Smooth muscle cell (in vitro differentiated cells): ENCODE measurements around the gene PRKAA2. TPM values are rescaled to one million over a fixed set of nuclear protein-coding genes. Genes with fewer than 3 reads are reported as not detected.

Experiments used
- DNase-seq: peaks from one replicate; lab custom pipeline; 2025; ENCODE audit not compliant: unreplicated experiment; lab: John Stamatoyannopoulos, UW
- H2AFZ ChIP-seq: fragments of 200-600 bp; sonication (generic); 2 replicates; pipeline ENCODE4 v1.6.0; 2016; ENCODE audit warnings: antibody characterized with exemption, low read depth, mild to moderate bottlenecking
- H3F3A ChIP-seq: fragments of 200-600 bp; sonication (generic); 2 replicates; pipeline ENCODE4 v1.6.0; 2017; ENCODE audit warnings: antibody characterized with exemption, low read depth
- H3K27ac ChIP-seq: fragments of 200-600 bp; sonication (generic); 2 replicates; pipeline ENCODE4 v1.5.1; 2016; ENCODE audit warnings: low read depth, mild to moderate bottlenecking
- H3K27me3 ChIP-seq: fragments of 200-600 bp; sonication (generic); 2 replicates; pipeline ENCODE4 v1.6.1; 2016; ENCODE audit warnings: low read depth, mild to moderate bottlenecking
- H3K36me3 ChIP-seq: fragments of 200-600 bp; sonication (generic); 2 replicates; pipeline ENCODE4 v1.5.1; 2016; ENCODE audit warnings: low read depth
- H3K4me1 ChIP-seq: fragments of 200-600 bp; sonication (generic); 2 replicates; pipeline ENCODE4 v1.5.1; 2016; ENCODE audit warnings: low read depth
- H3K4me2 ChIP-seq: fragments of 200-600 bp; sonication (generic); 2 replicates; pipeline ENCODE4 v1.6.0; 2016; ENCODE audit warnings: mild to moderate bottlenecking
- H3K4me3 ChIP-seq: fragments of 200-600 bp; sonication (generic); 2 replicates; pipeline ENCODE4 v1.5.1; 2016; ENCODE audit warnings: mild to moderate bottlenecking
- H3K79me2 ChIP-seq: fragments of 200-600 bp; sonication (generic); 2 replicates; pipeline ENCODE4 v1.6.0; 2016; ENCODE audit warnings: low read depth, mild to moderate bottlenecking
- H3K9ac ChIP-seq: fragments of 200-600 bp; sonication (generic); 2 replicates; pipeline ENCODE4 v1.6.0; 2016; ENCODE audit warnings: low read depth
- H3K9me3 ChIP-seq: fragments of 200-600 bp; sonication (generic); replicated peaks from 2 replicates; pipeline ENCODE4 v1.5.1; 2016; ENCODE audit warnings: low read depth
- H4K20me1 ChIP-seq: fragments of 200-600 bp; sonication (generic); 2 replicates; pipeline ENCODE4 v1.6.0; 2016; ENCODE audit warnings: low read depth
- whole genome bisulfite sequencing: methylation state at CpG from one replicate; pipeline ENCODE4 v1.1.7; 2016; ENCODE audit warnings: low lambda C conversion rate; 5-methylcytosine and 5-hydroxymethylcytosine counted together
- polyA plus RNA-seq: library from polyadenylated mRNA; unstranded; fragments of >200 nt; fragmentation: Nextera tagmentation; extraction: Ambion mirVana; gene quantifications from 2 replicates; pipeline ENCODE4 v1.2.1, GENCODE V29; 2016
- total RNA-seq: library from RNA; depleted of rRNA; stranded (reverse); fragments of >200 nt; gene quantifications from 2 replicates; pipeline ENCODE4 v1.2.3, GENCODE V29; 2014
- TF ChIP-seq, protein P1 (sequence below): fragments of 200-600 bp; sonication (generic); IDR thresholded peaks from 2 replicates; pipeline ENCODE4 v1.5.1; 2017; ENCODE audit warnings: borderline replicate concordance, mild to moderate bottlenecking, antibody characterized with exemption; ENCODE audit not compliant: insufficient read depth, poor library complexity, severe bottlenecking

The PRKAA2 gene
- total and polyA plus RNA-seq, 2 experiments from 2014 or later: 0.17 to 1.3 TPM

DNA sequence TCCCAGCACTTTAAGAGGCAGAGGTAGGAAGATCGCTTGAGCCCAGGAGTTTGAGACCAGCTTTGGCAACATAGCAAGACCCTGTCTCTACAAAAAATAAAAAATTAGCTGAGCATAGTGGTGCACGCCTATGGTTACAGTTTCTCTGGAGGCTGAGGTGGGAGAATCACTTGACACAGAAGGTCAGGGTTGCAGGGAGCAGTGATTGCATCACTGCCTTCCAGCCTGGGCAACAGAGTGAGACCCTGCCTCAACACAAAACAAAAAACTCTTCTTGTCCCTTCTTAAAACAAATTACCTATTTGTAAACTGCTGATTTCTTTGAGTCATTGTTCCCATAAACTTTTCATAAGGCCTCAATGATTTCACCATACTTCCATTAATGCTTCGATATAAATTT is 18.7 kb downstream of the PRKAA2 start:
- WGBS: 96% methylated on average over 3 of the region's 3 CpGs
- no peak overlapping the region for H3K9ac ChIP-seq
- H3K4me3 ChIP-seq: no peak overlapping the region

DNA sequence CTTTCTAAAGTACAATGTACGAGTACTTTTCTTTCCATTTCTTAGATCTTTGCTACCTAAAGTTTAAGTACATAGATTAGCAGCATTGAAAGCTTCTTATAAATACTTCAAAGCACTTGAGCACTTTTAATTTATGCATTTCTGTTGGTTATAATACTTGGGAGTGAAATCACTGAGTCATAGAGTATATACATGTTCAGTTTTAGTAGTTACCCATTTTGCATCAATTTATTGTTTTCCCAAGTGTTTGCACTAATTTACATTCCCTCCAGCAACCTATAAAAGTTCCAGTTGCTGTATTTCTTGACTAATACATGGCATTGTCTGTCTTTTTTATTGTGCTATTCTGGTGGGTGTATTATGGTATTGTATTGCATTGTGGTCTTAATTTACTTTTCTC is 20.3 kb downstream of the PRKAA2 start:
- no peak overlapping the region for H2AFZ ChIP-seq
- TF ChIP-seq, protein P1, sequence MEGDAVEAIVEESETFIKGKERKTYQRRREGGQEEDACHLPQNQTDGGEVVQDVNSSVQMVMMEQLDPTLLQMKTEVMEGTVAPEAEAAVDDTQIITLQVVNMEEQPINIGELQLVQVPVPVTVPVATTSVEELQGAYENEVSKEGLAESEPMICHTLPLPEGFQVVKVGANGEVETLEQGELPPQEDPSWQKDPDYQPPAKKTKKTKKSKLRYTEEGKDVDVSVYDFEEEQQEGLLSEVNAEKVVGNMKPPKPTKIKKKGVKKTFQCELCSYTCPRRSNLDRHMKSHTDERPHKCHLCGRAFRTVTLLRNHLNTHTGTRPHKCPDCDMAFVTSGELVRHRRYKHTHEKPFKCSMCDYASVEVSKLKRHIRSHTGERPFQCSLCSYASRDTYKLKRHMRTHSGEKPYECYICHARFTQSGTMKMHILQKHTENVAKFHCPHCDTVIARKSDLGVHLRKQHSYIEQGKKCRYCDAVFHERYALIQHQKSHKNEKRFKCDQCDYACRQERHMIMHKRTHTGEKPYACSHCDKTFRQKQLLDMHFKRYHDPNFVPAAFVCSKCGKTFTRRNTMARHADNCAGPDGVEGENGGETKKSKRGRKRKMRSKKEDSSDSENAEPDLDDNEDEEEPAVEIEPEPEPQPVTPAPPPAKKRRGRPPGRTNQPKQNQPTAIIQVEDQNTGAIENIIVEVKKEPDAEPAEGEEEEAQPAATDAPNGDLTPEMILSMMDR: no peak

More for the DNA sequence above, 18.7 kb downstream of the PRKAA2 start:
- Histone ChIP-seq H3F3A (no peaks in the 10 kb centered on the region), H4K20me1 (no peaks in the 10 kb centered on the region), H2AFZ (no peak overlapping the region), H3K27ac (no peak overlapping the region), H3K36me3 (no peaks in the 10 kb centered on the region), H3K9me3 (no peaks in the 10 kb centered on the region), H3K4me1 (no peaks in the 10 kb centered on the region), H3K27me3 (no peaks in the 10 kb centered on the region), H3K79me2 (no peaks in the 10 kb centered on the region), H3K4me2 (no peak overlapping the region)
- TF ChIP-seq, protein P1: no peak
- DNase-seq: no peak

DNA sequence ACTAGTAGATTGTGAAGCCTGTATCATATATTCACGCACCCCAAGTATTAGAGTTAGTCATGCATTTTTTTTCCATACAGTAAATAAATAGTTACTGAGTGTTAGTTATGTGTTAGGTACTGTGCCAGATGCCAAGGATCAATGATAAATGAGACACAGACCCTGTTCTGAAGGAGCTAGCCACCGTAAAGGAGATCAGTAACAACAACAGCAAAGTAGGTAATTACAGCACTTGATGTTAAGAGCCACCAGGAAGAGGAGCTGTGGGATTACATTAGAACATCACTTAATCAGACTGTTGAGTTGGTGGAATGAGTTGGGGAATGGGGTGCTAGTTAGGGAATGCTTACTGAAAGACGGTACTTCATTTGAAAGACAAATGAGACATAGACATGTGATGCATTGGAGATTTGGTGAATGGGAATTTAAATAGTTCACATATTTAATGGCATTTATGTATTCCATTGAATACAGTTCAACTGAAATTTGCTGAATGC is 21.0 kb downstream of the PRKAA2 start:
- 71% methylated on average over 3 of the region's 3 CpGs for WGBS
- TF ChIP-seq, protein P1: no peak
- no peak for DNase-seq
- H3K9me3 ChIP-seq: no peaks in the 10 kb centered on the region
- H3K9ac ChIP-seq: no peak overlapping the region
- no peaks in the 10 kb centered on the region for H3F3A ChIP-seq
- H3K79me2 ChIP-seq: no peaks in the 10 kb centered on the region
- H4K20me1 ChIP-seq: no peaks in the 10 kb centered on the region
- H3K27ac ChIP-seq: no peak overlapping the region
- H2AFZ ChIP-seq: no peak overlapping the region
- no peak overlapping the region for H3K4me2 ChIP-seq
- H3K36me3 ChIP-seq: no peaks in the 10 kb centered on the region
- no peaks in the 10 kb centered on the region for H3K4me1 ChIP-seq
- H3K27me3 ChIP-seq: no peaks in the 10 kb centered on the region
- H3K4me3 ChIP-seq: no peak overlapping the region

More for the DNA sequence above, 20.3 kb downstream of the PRKAA2 start:
- no peaks in the 10 kb centered on the region for H3K9me3 ChIP-seq
- H4K20me1 ChIP-seq: no peaks in the 10 kb centered on the region
- no peak overlapping the region for H3K4me3 ChIP-seq
- no peaks in the 10 kb centered on the region for H3K36me3 ChIP-seq
- H3K79me2 ChIP-seq: no peaks in the 10 kb centered on the region
- no peaks in the 10 kb centered on the region for H3F3A ChIP-seq
- H3K9ac ChIP-seq: no peak overlapping the region
- H3K27me3 ChIP-seq: no peaks in the 10 kb centered on the region
- WGBS: 83% methylated on average over 1 of the region's 1 CpG
- H3K4me1 ChIP-seq: no peaks in the 10 kb centered on the region
- H3K27ac ChIP-seq: no peak overlapping the region
- DNase-seq: no peak
- H3K4me2 ChIP-seq: no peak overlapping the region

DNA sequence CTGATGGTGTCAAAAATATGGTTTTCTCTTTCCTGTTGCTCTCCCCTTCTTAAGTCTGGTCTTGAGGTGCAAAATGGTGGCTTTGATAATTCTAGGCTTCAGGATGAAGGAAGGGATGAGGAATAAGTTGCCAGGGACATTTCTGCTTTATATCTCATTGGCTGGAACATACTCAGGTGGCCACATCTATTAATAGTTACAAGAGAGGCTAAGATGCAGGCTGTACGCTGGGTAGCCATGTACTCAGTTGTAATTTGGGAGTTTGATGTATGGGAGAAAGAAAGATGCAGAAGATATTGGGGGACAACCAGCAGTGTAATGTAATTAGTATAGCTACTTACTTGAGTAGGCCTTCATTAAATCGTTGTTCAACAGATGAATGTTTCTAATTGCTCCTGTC is 25.2 kb downstream of the PRKAA2 start:
- no peaks in the 10 kb centered on the region for H3K27me3 ChIP-seq
- no peaks in the 10 kb centered on the region for H3F3A ChIP-seq
- no peaks in the 10 kb centered on the region for H3K79me2 ChIP-seq
- H3K4me1 ChIP-seq: no peaks in the 10 kb centered on the region
- no peaks in the 10 kb centered on the region for H3K36me3 ChIP-seq
- no peaks in the 10 kb centered on the region for H3K9me3 ChIP-seq
- 95% methylated on average over 2 of the region's 2 CpGs for WGBS
- no peak overlapping the region for H3K4me2 ChIP-seq
- H4K20me1 ChIP-seq: no peaks in the 10 kb centered on the region
- TF ChIP-seq, protein P1: no peak
- no peak overlapping the region for H3K9ac ChIP-seq
- DNase-seq: no peak
- H3K4me3 ChIP-seq: no peak overlapping the region
- H2AFZ ChIP-seq: no peak overlapping the region
- no peak overlapping the region for H3K27ac ChIP-seq
